Measurements from ENCODE around the gene ATP6AP1.

Gene ATP6AP1

DNA sequence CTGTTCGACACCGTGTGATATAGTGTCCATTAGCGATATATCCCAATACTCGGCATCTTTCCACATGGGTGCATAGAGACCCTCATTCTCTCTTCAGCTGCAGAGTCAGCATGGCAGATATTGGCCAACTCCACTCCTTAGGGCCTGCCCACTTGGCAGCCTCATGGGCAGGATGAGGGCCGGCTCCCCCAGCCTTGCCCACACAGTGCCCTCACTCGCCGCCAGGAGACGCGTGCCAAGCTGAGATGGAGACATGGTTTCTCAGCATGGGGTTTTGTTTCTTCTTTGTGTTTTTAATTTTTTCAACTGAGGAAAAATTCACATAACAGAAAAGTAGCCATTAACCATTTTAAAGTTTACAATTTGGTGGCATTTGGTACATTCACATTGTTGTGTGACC lies 24.3 kb downstream of the ATP6AP1 start:
- no peak for DNase-seq

DNA sequence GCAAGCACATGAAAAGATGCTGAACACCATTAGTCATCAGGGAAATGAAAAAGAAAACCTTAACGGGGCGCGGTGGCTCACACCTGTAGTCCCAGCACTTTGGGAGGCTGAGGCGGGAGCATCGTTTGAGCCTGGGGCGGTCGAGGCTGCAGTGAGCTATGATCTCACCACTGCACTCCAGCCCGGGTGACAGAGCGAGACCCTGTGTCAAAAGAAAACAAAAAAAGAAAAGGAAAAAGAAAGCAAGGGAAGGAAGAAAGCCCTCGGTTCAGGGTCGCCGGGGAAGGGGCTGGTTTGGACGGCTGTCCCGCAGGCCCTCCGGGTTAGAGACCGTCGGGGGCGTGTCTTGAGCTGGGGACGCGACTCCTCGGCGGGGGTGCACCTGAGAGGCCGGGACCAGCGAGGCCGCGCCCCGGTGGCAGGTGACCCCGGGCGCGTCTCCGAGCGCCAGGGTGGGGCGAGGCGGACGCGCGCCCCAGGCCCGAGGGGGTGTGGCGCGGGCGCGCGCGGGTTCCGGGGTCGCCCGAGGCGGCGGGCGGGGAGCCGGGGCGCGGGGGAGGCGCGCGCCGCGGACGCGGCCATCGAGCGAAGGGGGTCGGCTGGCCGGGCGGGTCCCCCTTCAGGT lies 29.1 kb downstream of the ATP6AP1 start:
- no peak for DNase-seq

DNA sequence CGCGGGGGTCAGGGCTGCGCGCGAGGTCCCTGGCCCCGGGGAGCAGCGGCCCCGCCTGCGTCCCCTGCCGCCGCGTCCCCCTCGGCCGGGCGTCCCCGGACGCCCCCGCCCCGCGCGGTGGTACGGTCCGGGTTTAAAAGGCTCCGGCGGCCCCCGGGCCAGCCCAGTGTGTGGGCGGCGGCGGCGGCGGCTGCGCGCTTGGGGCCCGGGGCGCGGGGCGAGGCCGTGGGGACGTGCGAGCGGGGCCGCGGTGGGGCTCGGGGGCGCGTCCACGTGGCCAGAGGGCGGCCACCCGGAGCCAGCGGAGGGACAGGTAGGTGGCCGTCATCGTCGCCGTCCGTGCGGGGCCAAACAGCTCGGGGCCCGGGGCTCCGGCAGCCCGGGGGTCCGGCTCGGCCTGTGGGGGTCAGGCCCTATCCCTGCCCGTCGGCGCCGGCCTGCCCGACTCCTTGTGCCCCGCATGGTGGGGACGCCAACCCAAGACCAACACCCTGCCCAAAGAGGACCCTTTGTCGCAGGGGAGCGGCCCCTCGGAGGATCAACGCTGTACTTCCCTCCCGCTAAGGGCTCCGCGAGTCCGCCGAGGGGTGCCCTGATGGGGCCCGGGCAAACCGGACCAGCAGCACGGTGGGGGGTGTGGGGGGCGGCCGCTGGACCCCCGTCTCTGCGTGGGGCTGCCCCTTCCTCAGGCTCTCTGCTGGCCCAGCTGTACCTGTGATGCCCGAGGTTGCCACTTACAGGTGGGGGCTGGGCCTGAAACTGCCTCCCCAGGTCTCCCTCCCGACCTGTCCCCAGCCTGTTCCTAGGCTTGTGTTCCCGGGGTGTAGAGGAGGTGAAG lies 29.9 kb downstream of the ATP6AP1 start, which contains the start of gene PLXNA3:
PLXNA3 (plus strand) TSS at position 166 of the 838 bp plus-strand sequence. CDS start 1,903 bp downstream, outside the sequence.
- DNase-seq, result no peak

GRCh38 chrX:154458954-154459778 lies 30.7 kb downstream of the ATP6AP1 start:
- DNase-seq, result no peak

DNA sequence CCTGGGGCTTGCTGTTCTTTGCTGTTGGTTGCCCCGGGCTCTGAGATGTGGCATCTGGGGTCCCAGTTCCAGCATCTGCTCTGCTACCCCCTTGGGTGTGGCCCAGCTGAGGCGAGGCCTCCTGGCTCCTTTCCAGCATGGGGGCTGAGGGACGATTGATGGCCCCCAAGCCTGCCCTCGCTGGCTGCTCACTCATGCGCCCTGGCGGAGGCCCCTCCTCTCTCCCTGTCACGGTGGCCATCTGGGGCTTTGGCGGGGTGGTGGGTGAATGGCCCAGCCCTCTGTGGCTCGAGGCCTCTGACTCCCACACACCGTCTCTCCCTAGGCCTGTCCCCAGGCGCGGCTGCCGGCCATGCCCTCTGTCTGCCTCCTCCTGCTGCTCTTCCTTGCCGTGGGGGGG lies 31.4 kb downstream of the ATP6AP1 start:
- DNase-seq, result no peak

- DNase-seq, result no peak
Observed at GRCh38 chrX:154460326-154460725, 31.8 kb downstream of the ATP6AP1 start.

DNA sequence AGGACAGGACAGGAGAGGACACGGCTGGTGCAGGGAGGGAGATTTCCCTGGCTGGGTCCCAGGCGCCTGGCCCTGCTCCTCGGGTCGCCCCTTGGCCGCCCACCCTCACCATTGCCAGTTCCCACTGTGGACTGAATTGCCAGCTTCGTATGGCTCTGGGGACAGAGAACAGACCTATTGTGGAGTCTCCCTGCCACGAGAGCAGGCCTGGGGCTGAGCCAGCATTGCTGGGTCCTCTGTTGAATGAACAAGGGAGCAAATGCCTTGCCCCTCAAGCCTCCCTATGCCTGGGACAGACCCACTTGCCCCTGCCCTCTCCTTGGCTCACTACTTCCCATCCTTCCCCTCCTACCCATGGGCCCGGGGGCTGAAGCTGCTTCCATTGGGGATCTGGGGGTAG lies 33.9 kb downstream of the ATP6AP1 start:
- no peak for DNase-seq

- DNase-seq, result no peak
Observed at GRCh38 chrX:154463611-154464220, 35.2 kb downstream of the ATP6AP1 start.

GRCh38 chrX:154464806-154465365 lies 36.4 kb downstream of the ATP6AP1 start:
- DNase-seq, result no peak

- no peak for DNase-seq
Observed at GRCh38 chrX:154465601-154466000, 37.1 kb downstream of the ATP6AP1 start.

GRCh38 chrX:154466036-154466435 lies 37.6 kb downstream of the ATP6AP1 start:
- DNase-seq, result no peak

DNA sequence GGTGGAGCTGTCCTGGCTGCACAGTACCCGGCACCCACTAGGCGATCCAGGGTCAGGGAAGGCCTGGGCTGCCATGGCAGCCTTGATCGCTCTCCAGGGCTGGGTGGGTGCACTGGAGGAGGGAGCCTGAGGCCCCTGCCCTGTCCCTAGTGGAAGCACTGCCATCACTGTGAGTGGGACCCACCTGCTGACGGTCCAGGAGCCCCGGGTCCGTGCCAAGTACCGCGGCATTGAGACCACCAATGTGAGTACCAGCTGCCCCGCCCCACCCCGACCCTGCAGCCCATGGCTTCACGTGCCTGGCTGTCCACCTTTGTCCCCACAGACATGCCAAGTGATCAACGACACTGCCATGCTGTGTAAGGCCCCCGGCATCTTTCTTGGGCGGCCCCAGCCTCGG lies 38.4 kb downstream of the ATP6AP1 start:
- DNase-seq, result no peak

DNA sequence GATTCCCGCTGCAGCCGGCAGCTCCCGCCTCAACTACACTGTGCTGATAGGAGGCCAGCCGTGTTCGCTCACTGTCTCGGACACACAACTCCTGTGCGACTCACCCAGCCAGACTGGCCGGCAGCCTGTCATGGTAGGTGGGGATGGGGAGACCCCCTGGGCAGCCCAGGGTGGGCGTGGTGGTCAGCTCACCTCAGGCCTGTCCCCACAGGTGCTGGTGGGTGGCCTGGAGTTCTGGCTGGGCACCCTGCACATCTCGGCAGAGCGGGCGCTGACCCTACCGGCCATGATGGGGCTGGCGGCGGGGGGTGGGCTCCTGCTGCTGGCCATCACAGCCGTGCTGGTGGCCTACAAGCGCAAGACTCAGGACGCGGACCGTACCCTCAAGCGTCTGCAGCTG lies 39.1 kb downstream of the ATP6AP1 start:
- no peak for DNase-seq

GRCh38 chrX:154468217-154468616 lies 39.7 kb downstream of the ATP6AP1 start:
- no peak for DNase-seq

GRCh38 chrX:154469114-154469513 lies 40.6 kb downstream of the ATP6AP1 start:
- no peak for DNase-seq

GRCh38 chrX:154469880-154470279 lies 41.4 kb downstream of the ATP6AP1 start:
- DNase-seq, result no peak

DNA sequence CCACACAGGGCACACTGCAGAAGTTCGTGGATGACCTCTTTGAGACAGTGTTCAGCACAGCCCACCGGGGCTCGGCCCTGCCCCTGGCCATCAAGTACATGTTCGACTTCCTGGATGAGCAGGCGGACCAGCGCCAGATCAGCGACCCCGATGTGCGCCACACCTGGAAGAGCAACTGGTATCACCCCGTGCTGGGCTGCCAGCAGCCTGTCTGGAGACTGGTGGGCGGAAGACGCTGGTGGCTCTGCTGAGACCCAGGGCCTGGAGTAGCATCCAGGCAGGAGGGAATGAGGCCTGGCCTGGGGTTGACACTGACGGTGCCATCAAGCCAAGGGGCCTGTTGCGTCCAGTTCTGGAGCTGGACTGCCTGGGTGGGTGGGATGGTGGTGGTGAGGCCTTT lies 42.0 kb downstream of the ATP6AP1 start:
- no peak for DNase-seq

DNA sequence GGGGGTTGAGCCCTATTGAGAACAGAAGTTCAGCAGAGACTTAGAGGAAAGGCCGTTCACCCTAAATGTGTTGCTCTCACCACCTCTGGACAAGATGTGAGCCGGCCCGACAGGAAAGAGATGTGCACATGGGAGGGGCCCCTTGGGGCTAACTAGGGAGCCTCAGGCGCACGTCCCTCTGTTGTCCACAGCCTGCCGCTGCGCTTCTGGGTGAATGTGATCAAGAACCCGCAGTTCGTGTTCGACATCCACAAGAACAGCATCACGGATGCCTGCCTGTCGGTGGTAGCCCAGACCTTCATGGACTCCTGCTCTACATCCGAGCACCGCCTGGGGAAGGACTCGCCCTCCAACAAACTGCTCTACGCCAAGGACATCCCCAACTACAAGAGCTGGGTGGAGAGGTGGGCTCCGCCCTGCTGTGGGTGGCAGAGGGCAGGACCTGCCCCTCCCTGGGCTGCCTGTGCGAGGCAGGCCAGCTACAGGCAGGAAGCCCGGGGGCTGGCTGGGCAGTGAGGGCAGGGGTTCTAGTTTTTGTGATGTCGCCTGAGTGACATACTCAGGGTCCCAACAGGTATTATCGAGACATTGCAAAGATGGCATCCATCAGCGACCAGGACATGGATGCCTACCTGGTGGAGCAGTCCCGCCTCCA lies 42.6 kb downstream of the ATP6AP1 start:
- DNase-seq, result no peak

GRCh38 chrX:154471839-154472684 lies 43.6 kb downstream of the ATP6AP1 start:
- no peak for DNase-seq

GRCh38 chrX:154472685-154473632 lies 44.5 kb downstream of the ATP6AP1 start:
- DNase-seq, result no peak

All from NCI-H187 treated with DMSO at 0.1 percent for 48 hours (cell line).